Purkinje cell (primary cell): ENCODE data around the gene ERF. TPM values are rescaled to one million over a fixed set of nuclear protein-coding genes. Genes with fewer than 3 reads are reported as not detected.

Experiments
- polyA plus RNA-seq: library from polyadenylated mRNA; unstranded; fragments of >200 nt; fragmentation: Nextera tagmentation; gene quantifications from 2 replicates; pipeline ENCODE4 v1.2.1, GENCODE V29; 2014

Gene ERF
- polyA plus RNA-seq: not detected in 2 replicates

DNA sequence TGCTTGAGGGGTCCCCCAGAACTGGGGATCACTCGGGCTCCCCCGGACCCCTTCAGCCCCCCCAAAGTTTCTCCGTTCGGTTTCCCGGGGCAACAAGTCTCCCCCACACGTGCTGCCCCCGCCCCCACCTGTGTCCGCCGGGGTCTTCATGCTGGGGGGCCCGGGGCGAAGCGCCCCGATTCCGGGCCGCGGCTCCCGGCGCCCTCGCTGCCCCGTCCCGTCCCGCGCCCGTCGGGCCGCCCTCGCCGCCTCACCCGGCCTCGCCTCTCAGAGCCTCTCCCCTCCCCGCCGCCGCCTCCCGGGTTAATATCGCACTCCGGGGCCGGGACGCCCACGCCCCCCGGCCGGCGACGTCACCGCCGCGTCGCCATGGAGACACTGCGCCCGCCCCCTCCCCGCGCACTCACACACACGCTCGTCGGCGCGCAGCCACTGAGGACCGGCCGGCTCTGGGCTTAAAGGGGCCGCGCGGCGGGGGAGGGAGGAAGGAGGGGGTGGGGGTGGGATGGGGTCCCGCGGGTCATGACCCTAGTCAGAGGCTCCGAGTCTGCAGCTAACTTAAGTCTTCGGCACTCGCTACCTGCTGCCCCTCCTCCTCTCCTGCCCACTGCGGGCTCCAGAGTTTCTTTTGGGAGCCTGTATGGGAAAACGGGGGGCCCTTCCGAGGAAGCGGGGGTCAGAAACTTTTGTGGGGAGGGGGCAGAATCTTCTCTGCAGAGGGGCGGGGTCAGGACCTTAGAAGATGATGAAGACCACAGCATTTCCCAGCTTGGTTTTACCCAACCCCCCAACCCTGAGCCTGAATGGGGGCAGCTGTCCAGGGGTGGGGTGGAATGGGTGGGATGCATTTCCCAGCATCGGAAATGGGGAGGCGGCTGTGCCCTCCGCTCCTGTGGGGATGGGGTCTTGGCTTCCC lies at the start of gene ERF:
Gene ERF, minus strand, starts transcription at position 279 of the 916 bp plus-strand sequence. Its CDS starts 129 bp downstream, at position 150.

DNA sequence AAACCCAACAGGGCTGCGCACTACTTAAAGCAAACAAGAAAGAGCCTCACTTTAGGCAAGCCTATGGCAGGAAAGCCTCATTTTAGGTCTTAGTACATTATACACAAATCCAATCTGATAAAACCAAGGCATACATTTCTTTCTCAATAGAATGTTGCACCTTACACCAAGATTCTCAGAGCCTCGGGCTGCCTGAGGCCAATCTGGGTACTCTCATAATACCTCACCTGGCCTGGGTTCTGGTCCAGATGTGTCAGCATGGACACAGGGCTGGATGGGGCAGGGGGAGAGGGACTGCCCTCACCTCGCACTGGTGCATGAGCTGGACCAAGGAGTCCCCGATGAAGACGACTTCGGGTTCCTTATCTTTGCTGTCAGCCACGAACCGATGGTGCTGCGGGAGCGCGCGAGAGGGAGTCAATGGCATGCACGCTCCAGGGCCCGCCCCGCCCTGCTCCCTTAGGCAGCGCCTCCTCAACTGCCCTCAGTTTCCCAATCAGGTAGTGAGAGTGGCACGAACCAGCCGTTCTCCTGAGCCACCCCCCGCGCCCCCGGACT lies 46.8 kb upstream of the ERF start, which contains the start of gene PRR19:
Gene PRR19, plus strand, starts transcription at position 487 of the 558 bp plus-strand sequence. CDS start 7,453 bp downstream, outside the sequence.

DNA sequence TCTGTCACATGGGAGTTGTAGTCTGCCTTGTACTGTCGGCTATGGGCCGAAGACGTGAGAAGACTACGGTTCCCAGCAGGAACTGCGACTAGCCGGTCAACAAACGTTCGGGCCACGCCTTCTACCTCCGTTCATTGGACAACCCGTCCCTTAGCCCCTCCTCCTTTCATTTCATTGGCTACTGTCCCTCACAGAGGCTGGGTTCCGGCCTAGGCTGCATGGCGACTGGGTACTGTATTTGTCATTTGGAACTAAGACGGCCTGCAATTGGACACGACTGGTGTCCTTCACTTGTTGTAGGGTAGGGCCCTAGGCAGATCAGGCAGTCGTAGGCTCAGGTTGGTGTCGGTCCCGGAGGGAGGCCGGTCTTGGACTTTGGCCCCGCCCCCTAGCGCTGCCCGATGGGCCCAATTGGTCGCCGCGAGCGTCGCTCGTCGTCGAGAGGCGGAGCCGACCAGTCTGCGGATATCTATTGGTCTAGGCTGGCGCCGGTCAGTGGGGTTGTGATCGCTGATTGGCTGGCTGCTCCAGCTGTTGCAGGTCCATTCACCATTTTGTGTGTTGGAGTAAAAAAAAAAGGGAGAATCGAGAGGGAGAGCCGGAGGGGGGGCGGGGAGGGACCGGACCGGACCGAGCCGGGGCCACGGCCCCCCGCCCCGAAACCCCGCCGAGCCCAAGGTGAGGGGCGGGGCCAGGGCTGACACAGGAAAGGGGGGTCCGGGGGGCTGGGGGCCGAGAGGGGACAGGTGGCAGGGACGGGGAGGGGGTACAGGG lies 14.0 kb upstream of the ERF start, which contains the start of gene CIC:
Gene CIC, plus strand, starts transcription at position 549 of the 774 bp plus-strand sequence. CDS start 2,532 bp downstream, outside the sequence.

DNA sequence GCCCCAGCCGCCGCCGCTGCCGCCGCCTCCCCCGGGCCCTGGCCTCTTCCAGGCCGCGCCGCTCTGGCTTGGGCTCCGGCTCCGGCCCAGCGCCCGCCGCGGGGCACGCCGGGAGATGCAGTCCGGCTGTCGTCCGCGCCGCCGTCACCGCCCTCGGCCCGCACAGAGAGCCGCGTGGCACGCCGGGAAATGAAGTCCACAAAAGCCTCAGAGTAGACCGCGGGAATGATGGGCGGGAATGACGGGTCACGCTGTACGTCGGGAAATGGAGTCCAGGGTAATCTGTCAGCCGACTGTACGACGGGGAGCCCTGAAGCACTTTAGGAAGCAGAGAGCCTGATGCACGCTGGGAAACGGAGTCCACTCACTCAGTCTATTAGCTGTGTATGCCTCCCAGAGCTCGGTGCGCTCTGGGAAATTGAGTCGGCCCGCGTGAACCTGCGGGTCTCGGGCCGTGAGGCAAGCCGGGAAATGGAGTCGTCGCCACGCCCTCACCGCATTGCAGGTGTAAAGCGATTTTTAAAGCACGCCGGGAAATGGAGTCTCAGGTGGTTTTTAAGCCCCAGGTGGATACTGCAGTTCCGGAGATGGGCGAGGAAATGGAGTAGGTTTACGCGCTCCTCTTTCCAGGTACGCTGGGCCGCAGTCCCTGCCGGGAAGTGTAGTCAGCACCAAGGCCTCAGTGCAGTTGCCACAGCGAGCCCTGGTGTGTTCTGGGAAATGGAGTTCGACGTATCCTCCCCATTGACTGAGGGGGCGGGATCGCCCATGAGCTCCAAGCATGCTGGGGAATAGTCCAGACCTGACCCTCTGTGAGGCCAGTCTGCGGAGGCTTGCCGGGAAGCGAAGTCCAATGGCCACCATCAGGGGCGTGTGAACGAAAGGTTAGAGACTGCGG lies 12.2 kb downstream of the ERF start, which contains the start of gene GSK3A:
Gene GSK3A, minus strand, starts transcription at position 91 of the 898 bp plus-strand sequence. CDS start 137 bp downstream, outside the sequence.

DNA sequence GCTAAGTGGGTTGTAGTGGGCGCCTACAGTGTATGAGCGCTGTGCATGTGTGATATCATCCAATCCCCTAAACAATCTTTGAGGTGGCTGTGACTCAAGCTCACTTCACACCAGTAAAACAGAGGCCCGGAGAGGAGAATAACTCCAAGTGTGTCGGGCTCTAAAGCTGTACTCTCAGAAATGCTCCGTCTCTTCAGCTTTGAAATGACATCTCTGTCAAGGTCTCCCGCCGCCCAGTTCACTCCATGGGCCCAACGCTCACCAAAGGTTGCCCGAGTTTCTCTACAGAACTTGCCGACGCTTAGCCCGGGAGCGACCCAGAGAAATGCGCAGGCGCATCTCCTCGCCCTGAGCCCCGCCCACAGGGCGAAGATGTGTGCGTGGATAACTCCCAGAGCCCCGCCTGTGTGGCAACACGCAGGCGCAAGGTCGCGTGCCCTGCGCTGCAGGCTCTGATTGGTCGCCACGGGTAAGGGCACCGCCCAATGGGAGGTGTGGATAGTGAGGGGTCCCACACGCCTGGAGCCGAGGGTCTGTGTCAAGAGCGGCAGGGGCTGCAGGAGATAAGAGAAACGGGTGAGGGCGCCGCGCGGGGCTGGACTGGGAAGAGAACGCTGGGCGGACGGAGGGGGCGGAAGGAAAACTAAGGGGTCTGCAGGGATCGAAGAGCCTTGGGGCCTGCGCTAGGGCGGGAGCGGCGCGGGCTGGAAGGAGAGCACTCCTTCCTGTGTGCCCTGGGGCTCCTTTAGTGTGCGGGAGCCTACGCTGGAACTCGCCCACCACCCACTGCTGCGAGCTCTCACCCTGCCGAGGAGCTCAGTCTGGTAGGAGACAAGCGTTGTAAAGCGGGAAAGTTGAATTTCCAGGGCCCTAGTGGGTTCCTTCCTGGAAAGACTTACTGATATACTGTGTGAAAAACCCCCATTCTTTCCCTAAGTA lies 34.8 kb downstream of the ERF start, which contains the start of gene ZNF526:
Gene ZNF526, plus strand, starts transcription at position 501 of the 939 bp plus-strand sequence. CDS start 4,092 bp downstream, outside the sequence.

DNA sequence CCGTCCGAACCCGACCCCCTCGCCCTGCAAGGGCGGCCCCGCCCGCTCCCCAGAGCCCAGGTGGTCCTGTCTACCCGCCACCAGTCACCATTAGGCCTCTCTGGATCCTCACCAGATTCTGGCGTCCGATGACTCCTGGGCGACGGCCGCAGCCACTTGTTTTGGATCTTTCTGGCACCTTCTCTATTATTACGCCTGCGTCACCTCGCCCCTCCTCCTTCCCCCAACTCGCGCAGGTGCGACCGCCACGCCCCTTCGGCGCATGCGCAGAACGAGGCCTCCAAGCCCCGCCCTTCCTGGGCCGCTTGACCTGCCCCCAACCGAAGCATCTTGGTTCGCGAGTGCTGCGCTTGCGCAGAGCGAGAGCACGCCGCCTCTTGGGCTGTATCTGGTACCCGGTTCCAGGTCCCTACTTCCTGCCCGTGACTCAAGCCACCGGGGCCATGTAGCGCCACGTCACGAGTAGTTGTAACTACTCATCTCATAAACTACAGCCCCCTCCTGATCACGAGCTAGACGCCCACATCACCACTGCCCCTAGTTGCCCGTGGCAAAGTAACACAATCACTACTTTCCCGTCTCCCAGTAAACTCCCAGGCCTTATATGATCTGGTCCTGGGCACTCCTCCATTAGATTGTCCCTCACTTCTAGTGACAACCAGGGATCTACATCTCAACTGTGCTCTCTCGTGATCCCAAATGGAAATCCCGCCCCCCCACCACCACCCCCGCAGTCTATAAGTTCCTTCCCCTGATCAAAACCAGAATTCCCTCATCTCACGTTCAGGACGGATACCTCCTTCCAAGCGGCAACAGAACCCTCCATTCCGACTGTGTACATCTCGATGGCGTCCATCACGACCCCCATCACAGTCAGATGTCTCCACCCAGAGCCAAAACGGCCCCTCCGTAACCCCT lies 37.1 kb downstream of the ERF start, which contains the start of gene DEDD2:
Gene DEDD2, minus strand, starts transcription at position 158 of the 918 bp plus-strand sequence. CDS start 670 bp downstream, outside the sequence.

Other genes with a start within 250 kb of the ERF start
- 0.29 and 0.40 TPM in 2 replicates for gene GRIK5, start 184.9 kb downstream of the ERF start, polyA plus RNA-seq
- gene ZNF574, start 179.0 kb downstream of the ERF start, polyA plus RNA-seq: 1.5 and 1.8 TPM in 2 replicates
- 0.56 TPM in 1 of 2 replicates, not detected in the other for gene POU2F2, start 122.7 kb downstream of the ERF start, polyA plus RNA-seq
- gene DEDD2, start 37.5 kb downstream of the ERF start, polyA plus RNA-seq: 7.2 and 13.2 TPM in 2 replicates
- gene ZNF526, start 34.8 kb downstream of the ERF start, polyA plus RNA-seq: 0.23 and 0.84 TPM in 2 replicates
- gene GSK3A, start 12.5 kb downstream of the ERF start, polyA plus RNA-seq: 5.4 and 7.3 TPM in 2 replicates
- 0.52 and 0.62 TPM in 2 replicates for gene CIC, start 14.1 kb upstream of the ERF start, polyA plus RNA-seq
- not detected in 2 replicates for gene PRR19, start 47.0 kb upstream of the ERF start, polyA plus RNA-seq
- gene PAFAH1B3, start 47.5 kb upstream of the ERF start, polyA plus RNA-seq: 18.3 and 25.0 TPM in 2 replicates
- 7.7 and 7.8 TPM in 2 replicates for gene TMEM145, start 58.2 kb upstream of the ERF start, polyA plus RNA-seq
- gene MEGF8, start 70.5 kb upstream of the ERF start, polyA plus RNA-seq: 1.2 and 2.8 TPM in 2 replicates
- gene CNFN, start 135.2 kb upstream of the ERF start, polyA plus RNA-seq: 10.5 and 29.7 TPM in 2 replicates
- gene LIPE, start 172.3 kb upstream of the ERF start, polyA plus RNA-seq: not detected in 2 replicates
- not detected in 2 replicates for gene CXCL17, start 187.8 kb upstream of the ERF start, polyA plus RNA-seq